GM18517 (cell line): ENCODE measurements around the gene F2RL2.
"Not testable (repeated sequence)": the region's sequence is repeated elsewhere in the genome, so short reads cannot be mapped to it uniquely, and the experiment has no call there.

Experiments used
- ATAC-seq: cut with Tn5 transposase; IDR thresholded peaks from one replicate; pipeline ENCODE4 v1.9.1; 2021; ENCODE audit warnings: mild to moderate bottlenecking, moderate library complexity; ENCODE audit not compliant: unreplicated experiment

F2RL2 gene

DNA sequence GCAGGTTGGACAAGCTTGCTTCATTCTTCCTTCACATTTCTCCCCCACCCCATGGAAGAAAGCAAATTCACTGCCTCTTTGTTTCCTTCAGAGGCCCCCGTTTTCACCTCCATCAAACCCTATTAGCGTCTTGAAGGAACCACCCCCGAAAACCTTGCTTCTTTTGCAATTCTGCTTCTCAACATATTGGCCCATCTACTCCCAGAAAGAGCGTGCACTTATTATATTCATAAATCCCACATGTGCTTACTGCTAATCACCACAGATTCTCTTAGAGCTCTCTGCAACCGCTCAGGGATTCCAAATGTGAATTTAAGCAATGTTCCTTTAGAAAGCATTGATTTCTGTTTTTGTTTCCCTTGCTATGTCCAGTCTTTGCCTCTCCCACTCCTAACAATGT is 1.1 kb downstream of the F2RL2 start:
- no peak for ATAC-seq

DNA sequence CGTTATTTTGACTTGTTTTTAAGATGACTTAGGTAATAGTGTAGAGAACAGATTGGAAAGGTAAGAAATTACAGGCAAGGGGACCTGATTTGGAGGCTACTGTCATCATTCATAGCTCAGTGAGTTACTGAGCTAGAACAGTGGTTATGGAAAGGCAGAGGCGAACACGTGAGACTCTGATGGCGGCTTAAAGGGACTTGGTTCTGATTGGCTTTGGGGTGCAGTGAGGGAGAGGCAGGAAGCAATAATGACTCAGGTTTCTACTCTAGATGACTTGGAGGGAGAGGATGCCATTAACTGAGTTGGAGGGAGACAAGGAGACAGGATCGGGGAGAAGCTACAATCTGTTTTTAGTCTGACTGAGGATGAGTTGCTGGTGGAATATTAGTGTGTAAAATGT is 3.0 kb downstream of the F2RL2 start:
- ATAC-seq, result no peak

DNA sequence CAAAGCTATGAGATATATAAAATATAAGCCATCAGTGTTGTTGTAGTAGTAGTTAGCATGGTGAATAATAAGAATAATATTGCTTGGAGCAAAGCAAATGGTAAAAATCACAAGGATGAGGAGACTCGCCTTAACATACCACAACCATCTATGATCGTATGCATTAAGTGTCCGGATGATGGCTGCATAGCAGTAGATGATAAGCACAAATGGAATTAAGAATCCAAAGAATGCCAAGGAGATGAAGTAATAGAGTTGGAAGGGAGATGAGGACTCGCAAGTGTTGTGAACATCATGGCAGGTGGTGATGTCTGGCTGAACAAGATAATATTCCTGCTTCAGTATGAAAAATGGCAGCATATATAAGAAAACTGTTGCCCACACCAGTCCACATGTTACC is 5.5 kb downstream of the F2RL2 start:
- ATAC-seq, result no peak

DNA sequence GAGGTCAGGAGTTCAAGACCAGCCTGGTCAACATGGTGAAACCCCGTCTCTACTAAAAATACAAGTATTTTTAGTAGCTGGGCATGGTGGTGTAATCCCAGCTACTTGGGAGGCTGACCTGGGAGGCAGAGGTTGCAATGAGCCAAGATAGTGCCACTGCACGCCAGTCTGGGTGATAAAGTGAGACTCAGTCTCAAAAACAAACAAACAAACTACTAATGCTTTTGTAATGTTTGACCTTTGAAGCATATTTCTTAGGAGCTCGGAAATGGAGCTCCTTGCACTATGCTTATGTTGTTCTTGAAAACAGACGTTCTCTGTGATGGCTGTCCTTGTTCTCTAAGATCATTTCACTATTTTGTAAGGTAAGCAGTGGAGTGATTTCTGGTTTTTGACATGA is 6.0 kb downstream of the F2RL2 start:
- ATAC-seq, result no peak

DNA sequence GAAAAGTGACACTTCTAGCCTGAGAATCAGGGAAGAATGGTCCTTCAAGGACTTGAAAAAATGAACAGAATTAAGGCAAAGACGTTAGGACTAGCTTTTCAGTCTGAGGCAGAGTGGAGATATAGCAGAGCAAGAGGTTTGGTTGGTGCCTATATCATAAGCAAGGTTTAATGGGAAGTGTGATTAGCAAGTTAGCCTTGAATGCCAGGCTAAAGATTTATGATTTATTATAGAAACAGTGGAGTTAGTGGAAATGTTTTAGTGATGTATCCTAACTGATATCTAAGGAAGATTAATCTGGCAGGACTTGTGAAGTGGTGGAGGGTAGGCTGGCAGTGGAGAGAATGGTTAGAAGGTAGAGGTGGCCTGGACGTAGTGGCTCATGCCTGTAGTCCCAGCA is 7.0 kb downstream of the F2RL2 start:
- no peak for ATAC-seq

DNA sequence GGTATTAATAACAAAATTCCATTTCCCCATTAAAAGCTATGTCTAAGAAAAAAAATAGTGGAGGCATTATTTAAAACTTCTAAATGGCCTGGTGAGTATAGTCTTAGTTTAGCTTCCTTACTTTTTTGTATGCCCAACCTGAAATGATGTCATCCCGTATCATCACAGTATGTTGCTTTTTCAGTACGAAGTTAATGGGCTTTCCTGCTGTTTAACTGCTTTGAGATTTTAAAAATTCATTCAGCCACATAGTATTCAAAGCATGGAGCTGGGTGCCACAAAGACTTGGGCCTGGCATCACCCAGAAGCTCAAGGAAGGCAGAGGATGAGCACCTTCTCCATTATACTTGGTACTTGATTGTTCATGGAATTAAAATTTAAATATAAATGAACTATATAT is 7.4 kb downstream of the F2RL2 start:
- no peak for ATAC-seq

DNA sequence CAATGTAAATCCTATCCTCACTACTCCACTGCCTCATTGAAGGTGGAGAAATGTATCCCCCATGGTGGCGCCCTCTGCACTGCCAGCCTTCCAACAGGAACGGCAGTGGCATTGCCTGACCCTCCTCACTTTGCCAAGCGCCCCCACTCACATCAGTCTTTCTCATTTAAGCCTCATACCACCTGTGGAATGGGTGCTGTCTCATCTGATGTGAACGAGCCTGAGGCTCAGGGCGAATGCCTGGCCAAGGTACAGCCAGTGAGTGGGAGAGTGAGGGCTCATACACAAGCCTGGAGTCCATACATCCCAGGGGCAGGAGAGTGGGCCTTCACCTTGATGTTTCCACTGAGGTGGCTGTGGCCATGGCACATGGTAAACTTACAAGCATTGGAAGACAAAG is 10.3 kb downstream of the F2RL2 start:
- no peak for ATAC-seq

DNA sequence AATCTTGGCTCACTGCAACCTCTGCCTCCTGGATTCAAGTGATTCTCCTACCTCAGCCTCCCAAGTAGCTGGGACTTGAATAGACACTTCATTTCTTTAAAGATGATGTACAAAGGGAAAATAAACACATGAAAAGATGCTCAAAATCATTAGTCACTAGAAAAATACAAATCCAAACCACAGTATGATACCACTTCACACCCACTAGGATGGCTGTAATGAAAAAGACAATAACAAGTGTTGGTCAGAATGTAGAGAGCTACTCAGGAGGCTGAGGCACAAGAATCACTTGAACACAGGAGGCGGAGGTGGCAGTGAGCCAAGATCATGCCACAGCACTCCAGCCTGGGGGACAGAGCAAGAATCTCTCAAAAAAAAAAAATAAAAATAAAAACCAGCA is 13.0 kb downstream of the F2RL2 start:
- no peak for ATAC-seq

DNA sequence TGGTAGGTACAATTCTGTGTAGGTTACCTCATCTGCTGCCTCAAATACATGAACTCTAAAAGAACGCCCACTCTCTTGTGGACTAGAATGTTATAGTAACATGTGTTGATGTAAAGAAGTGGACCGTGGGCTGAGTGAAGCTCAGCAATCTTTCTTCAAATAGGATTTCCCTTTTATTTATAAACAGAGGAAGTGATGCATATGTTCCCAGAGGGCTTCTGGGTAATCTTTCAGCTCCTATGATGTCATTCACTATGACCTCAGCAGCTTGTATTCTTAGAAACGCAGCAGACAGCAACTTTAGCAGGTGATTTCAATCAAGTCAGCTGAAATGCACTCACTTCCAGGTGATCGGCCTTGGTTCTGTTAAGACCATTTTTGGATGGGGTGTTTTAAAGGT is 14.4 kb downstream of the F2RL2 start:
- ATAC-seq, result no peak

DNA sequence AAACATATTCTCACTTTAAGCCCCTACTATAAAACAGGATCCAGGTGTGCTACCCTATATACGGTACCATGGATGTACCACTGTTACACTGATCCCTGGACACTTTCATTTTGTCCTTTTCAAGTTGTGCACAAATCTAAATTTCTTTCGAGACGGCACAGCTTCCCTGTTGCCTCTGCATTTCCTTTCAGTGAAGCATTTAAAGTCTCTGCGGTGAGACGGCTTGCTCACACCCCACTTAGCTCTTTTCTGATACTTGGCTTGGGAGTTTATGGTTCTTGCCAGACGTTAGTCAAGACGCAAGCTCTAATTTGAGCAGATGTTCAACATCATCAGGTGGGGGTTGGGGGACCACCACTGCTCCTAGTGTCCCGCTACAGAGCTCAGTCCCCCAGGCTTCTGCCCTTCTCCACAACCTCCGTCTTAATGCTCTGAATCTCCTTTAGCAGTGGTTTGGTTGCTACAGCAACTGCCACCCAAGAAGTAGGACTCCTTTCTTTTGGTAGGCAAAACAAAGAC is 15.8 kb downstream of the F2RL2 start:
- ATAC-seq, result no peak

DNA sequence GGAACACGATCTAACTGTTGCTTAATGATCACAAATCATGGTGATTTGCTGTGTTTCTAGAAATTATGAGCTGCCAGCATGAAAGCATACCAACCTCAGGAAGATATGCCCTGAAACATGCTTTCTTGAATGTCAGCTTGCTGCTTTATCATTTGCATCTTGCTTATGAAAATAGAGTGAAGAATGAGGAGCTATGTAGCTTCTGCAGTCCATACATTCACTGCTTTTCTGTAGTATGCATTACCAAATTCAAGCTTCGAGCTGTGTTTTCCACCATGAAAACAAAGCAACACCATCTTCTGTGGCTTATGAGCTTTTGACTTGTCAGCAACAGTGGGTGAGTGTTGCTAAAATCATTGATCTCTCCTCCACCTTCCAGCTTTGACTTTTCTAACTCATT is 16.5 kb downstream of the F2RL2 start:
- ATAC-seq, result no peak

DNA sequence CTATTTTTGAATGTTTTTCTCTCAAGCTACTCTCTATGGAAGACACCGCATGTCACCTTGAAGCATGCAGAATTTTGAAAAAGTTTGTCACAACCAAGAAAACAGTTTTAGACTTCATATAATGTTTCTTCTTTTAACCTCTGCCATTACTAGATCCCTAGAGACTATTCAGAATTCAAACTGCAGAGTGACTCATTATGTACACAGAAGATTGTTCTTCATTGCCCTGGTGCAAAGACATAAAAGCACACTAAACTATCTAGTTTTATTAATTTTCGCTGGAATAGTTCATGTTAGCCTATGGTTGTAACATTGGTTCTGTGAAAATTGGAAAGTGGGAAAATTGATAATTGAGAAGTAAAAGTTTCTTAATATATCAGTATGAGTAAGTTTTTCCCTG is 18.4 kb downstream of the F2RL2 start:
- ATAC-seq, result no peak

DNA sequence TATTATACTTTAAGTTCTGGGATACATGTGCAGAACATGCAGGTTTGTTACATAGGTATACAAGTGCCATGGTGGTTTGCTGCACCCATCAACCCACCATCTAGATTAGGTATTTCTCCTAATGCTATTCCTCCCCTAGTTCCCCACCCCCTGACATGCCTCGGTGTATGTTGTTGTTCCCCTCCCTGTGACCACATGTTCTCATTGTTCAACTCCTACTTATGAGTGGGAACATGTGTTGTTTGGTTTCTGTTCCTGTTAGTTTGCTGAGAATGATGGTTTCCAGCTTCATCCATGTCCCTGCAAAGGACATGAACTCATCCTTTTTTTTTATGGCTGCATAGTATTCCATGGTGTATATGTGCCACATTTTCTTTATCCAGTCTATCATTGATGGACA is 19.2 kb downstream of the F2RL2 start:
- not testable (repeated sequence) for ATAC-seq

DNA sequence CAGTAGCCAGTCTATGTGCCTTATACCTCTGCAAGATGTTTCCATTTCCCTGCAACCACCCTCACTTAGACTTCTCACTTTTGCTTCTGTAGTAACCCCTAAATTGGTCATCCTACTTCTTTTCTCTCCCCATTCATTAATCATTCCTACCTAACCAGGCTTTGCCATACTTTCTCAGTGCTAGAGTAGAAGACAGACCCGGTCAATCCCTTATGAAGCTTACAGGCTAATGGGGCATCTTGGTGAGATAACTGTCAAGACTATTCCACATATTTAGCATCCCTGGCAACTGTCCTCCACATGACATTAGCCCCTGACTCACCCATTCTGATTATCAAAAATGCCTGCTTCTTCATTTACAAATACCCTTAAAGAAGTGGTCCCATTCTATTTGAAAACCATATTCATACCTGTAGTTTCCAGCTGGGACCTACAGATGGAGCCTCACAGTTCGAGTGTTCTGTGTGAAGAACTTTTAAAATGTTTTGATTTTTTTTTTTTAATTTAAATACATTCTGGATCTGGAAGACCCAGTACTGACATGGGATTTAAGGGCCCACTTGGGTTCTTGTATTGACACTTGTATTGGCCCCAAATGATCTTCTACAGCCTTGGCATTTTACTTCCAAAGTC is 21.0 kb downstream of the F2RL2 start:
- ATAC-seq, result no peak

DNA sequence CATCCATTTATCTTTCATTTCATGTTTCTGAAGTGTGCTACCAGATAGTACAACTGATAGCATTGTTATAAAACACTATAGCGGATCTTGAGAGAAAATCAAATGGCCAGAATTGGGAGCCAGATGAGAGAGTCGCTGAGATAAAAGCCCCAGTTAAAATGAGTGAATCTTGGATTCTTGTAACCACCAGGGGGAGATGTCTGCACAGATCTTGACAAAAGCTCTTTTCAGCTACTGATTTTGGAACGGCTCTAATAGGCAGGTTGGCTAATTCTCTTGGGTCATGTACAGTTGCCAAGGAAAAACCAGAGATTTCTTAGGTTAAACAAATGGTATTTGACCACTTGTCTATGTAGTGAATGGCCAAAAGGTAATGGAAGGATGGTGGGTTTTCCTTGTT is 21.7 kb downstream of the F2RL2 start:
- no peak for ATAC-seq

DNA sequence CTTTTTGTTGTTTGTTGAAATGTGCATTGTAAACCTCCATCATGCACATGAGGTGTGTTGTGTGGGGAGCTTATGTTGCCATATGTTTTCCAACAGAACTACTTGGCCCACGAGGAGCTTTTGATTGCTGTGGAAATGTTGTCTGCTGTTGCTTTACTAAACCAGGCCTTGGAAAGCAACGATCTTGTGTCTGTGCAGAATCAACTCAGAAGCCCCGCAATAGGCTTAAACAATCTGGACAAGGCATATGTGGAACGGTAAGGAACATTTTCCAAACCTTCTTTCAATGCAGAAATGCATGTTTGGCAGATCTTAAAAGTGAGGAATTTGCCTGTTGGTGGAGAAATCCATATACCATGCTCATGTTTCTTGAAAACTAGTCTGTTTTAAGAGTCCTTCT is 22.5 kb downstream of the F2RL2 start:
- no peak for ATAC-seq

DNA sequence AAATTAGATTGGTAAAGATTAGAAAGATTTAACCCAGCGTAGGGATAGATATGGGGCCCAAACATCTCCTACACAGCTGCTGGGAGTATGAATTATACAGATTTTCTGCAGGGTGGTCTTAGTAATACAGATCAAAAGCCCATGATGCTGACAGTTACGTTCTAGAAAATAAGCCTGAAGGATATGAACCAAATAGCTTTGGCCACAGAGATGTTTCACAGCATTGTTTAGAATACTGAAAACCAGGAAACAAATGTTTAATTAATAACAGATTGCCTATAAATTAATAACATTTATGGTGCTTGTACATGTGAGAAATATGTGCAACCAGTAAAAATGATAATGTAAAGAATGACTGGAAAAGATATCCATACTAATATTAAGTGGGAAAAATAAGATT is 24.7 kb downstream of the F2RL2 start:
- ATAC-seq, result no peak

DNA sequence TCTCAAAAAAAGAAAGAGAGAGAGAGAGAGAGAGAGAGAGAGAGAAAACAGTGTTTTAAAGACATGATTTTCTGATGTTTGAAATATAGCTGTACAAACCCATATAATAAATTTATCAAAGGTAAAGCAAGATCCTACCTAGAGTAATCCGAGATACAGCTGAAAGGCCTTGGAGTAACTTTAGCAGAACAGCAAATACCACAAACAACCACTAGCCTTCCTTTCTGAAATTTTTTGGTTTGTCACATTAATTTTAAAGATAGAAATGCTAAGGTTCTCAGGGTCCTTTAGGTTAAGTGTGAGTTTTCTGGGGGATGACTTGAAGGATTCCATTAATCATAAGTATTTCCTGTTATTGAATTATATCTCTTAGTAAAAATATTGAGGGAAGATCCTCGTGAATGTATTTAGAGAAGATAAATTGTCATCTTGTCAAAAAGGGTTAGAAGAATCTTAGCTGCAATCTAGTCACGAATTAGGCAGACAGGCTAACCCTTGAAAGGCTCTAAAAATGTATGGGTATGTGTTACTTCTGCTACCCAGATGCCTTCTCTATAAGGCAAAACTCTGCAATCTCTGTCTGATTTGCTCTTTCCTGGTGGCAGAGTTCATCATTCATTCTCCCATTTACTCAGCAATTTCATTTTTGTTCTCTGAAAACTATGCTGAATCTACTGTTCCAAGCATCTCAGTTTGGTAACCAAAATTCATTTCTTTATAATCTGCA is 27.3 kb downstream of the F2RL2 start:
- no peak for ATAC-seq

DNA sequence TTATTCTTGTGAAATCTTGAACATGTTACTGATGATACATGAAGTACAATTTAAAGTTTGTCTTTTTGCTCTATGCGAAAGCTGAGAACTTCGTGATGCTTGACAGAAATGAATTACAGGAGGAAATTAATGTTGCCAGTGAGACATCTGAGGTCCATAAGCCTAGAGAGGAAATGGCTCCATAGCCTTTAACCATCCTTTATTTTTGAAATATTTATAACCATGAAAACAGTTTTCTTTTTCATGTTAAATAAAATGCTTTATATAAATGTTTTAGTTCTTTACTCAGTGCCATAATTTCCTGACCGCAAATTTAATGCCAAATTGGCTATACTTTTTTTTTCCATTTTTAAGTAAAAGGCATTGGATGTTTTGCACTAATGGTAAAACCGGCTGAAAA is 29.1 kb downstream of the F2RL2 start:
- no peak for ATAC-seq

DNA sequence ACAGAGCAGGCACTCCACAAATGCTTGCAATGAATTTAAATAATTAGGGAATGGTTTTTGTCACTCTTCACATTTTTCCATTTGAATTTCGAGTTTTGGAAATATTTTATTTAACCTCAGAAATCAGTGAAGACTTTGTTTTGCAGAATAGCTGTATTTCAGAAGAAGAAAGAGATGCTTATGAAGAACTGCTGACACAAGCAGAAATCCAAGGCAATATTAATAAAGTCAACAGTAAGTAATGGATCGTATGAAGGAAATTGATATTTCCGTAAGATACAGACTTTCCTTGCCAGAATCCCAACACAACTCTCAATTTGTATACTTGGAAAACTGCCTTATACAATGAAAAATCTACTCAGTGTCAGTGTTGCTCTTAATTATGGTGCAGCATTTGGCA is 30.5 kb downstream of the F2RL2 start:
- no peak for ATAC-seq

DNA sequence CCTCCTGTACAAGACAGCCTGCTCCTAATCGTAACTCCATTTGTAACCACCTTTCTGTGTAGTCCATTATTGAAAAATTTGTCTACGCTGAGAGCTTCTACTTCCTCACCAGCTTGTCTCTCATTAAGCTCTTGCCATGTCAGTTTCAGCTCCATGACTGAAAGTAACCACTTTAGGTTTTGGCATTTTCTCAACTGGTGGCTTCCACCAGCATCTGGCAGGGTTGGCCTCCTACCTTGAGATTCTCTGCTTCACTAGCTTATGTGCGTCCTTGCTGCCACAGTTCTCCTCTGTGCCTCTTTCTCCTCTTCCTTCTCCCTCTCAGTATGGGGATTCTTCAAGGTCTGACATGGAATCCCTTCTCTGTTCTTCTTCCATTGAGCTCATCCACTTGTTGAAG is 31.8 kb downstream of the F2RL2 start:
- no peak for ATAC-seq

DNA sequence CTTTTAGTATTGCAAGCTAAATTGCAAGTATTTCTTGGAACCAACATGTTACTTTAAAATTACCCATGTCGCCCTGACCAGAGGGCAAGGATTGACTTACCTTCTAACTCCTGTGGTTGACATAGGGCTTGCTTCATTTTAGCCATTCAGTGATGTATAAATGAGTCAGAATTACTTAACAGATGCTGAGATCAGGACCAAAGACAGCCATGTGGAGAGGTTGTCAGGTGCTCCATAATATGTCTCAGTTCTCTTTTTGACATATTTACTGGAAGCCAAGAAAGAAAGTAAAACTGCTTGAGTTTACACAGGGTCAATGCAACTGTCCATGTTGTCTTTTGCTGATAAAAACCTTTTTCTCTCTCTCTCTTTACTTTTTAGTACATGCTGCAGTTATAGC is 33.2 kb downstream of the F2RL2 start:
- ATAC-seq, result peak; percentile 96

DNA sequence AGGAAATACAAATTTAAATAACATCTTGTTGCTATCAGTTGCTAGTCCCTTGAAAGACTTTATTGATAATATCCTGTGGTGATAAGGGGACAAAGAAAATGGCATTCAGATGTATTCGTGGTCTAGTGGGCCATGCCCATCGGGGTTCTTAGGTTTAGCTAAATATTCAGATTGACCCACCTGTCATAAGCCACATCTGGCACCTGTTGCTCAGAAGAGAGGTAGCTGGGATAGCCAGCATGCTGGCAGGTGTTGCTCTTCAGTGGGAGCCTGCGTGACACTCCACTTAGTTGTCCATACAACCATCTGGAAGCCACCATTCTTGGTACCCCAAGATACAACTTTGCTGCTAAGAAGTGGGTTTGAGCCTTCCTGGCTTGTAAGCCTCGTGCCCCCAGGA is 36.7 kb downstream of the F2RL2 start:
- ATAC-seq, result no peak
